Body of pancreas (tissue), 4 donors: ENCODE data around the gene SCAF4.

Source experiments
- POLR2A ChIP-seq, 3 donors: fragments of 450-650 bp; IDR thresholded peaks; one replicate each; pipeline ENCODE4 v1.6.1; 2016; ENCODE audit warnings: antibody characterized with exemption in 3 of 3, mild to moderate bottlenecking in 2 of 3
- TF ChIP-seq, protein P1 (sequence below), 7 experiments: fragments of 450-650 bp in 4 of 7; fragments of 200-600 bp in 3 of 7; sonication (generic) in 3 of 7; IDR thresholded peaks; one replicate each; pipeline ENCODE4 v1.5.1; 2016 to 2019; ENCODE audit warnings: antibody characterized with exemption in 7 of 7

DNA sequence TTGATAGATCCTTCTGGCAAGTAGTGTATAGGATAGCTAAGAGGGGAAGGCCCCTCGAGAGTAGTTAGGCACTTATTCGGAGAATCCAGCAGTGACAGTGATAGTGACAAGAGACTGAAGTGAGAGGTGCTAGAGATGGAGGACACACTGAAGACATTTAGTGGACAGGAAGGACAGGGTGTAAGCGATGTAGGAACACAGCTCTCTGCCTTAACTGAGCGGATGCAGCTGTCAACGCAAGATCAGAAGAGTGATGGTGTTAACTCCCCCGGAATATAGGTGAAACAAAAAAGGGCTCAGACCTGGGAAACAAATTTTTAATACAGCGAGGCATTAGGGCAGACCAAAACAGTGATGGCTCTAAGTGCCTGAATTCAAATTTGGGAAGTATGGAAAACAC, 56.6 kb downstream of the SCAF4 start:
- TF ChIP-seq, protein P1, sequence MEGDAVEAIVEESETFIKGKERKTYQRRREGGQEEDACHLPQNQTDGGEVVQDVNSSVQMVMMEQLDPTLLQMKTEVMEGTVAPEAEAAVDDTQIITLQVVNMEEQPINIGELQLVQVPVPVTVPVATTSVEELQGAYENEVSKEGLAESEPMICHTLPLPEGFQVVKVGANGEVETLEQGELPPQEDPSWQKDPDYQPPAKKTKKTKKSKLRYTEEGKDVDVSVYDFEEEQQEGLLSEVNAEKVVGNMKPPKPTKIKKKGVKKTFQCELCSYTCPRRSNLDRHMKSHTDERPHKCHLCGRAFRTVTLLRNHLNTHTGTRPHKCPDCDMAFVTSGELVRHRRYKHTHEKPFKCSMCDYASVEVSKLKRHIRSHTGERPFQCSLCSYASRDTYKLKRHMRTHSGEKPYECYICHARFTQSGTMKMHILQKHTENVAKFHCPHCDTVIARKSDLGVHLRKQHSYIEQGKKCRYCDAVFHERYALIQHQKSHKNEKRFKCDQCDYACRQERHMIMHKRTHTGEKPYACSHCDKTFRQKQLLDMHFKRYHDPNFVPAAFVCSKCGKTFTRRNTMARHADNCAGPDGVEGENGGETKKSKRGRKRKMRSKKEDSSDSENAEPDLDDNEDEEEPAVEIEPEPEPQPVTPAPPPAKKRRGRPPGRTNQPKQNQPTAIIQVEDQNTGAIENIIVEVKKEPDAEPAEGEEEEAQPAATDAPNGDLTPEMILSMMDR (IDR thresholded peaks at IDR 0.05) = no peak
- no peak for TF ChIP-seq POLR2A (IDR thresholded peaks at IDR 0.05)
